H54 (cell line): Measurements from ENCODE around the gene UPK3A.
"Not testable (repeated sequence)": the region's sequence is repeated elsewhere in the genome, so short reads cannot be mapped to it uniquely, and the experiment has no call there.

Source experiments
- DNase-seq: peaks from one replicate; pipeline ENCODE4 v3.0.0; 2011; ENCODE audit warnings: low spot score, mixed read lengths; ENCODE audit not compliant: insufficient read length
- FAIRE-seq: peaks from 3 replicates; lab custom pipeline; 2011; peaks lifted over from hg19 to GRCh38; lab: Jason Lieb, UNC
- POLR2A ChIP-seq: IDR thresholded peaks from 2 replicates; pipeline ENCODE4 v1.6.1; 2011; ENCODE audit warnings: low read depth, mild to moderate bottlenecking, low read length

UPK3A gene

GRCh38 chr22:45281010-45281409 lies 3.7 kb upstream of the UPK3A start:
- TF ChIP-seq POLR2A, result no peak
- FAIRE-seq, result no peak
- no peak for DNase-seq

DNA sequence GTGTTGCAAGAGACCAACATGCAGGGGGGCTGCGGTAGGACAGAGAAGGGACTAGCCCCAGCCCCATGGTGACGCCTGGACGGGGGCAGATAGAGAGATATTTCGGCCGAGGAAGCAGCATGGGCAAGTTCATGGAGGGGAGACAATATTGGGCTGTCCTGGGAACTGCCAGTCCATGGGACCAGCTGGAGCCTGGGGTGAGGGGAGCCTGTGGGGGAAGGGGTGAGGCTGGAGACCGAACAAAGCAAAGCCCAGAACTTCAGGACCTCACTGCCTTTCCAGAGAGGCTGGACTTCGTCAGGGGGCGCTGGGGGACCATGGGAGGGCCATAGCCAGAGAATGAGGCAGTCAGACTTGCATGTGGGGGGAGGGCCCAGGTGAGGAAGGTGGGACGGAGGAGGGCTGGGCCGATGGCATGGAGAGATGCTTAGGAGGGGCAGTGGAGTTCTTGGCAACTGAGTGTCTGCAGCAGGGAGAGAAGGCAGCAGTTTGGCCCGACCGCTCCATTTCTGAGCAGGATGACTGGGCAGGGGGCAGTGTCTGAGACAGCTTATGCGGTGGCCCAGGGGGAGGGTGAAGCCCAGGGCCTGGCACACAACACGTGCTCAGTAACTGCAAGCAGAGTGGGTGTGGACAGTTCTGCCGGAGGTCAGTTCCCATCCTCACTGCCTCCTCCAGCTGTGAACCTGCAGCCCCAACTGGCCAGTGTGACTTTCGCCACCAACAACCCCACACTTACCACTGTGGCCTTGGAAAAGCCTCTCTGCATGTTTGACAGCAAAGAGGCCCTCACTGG lies 712 bp downstream of the UPK3A start:
- no peak for DNase-seq
- no peak for FAIRE-seq
- no peak for TF ChIP-seq POLR2A

GRCh38 chr22:45286854-45287551 lies 2.3 kb downstream of the UPK3A start:
- no peak for FAIRE-seq
- no peak for TF ChIP-seq POLR2A
- DNase-seq, result no peak

- FAIRE-seq (no peak), DNase-seq (no peak)
- no peak for TF ChIP-seq POLR2A
These were observed 5.7 kb downstream of the UPK3A start for GRCh38 chr22:45290410-45290936.

DNA sequence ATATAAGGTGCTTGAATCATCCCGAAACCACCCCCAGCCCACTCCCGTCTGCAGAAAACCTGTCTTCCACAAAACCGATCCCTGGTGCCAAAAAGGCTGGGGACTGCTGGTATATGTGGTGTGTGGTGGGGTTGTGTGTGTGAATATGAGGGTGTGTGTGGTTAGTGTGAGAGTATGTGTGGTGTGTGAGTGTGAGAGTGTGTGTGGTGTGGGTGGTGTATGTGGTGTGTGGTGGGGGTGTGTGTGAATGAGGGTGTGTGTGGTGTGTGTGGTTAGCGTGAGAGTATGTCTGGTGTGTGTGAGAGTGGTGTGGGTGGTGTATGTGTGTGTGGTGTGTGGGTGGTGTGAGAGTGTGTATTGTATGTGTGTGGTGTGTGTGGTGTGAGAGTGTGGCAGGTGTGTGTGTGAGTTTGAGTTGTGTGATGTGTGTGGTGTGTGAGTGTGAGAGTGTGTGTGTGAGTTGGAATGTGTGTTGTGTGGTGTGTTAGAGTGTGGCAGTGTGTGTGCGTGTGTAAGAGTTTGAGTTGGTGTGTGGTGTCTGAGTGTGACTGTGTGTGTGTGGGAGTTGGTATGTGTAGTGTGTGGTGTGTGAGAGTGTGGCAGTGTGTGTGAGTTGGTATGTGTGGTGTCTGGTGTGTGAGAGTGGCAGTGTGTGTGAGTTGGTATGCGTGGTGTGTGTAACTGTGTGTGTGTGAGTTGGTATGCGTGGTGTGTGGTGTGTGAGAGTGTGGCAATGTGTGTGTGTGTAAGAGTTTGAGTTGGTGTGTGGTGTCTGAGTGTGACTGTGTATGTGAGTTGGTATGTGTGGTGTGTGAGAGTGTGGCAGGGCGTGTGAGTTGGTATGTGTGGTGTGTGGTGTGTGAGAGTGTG lies 6.5 kb downstream of the UPK3A start:
- TF ChIP-seq POLR2A, result no peak
- FAIRE-seq, result no peak
- DNase-seq, result no peak

GRCh38 chr22:45291931-45292290 lies 7.2 kb downstream of the UPK3A start:
- DNase-seq, result no peak
- no peak for FAIRE-seq
- no peak for TF ChIP-seq POLR2A

DNA sequence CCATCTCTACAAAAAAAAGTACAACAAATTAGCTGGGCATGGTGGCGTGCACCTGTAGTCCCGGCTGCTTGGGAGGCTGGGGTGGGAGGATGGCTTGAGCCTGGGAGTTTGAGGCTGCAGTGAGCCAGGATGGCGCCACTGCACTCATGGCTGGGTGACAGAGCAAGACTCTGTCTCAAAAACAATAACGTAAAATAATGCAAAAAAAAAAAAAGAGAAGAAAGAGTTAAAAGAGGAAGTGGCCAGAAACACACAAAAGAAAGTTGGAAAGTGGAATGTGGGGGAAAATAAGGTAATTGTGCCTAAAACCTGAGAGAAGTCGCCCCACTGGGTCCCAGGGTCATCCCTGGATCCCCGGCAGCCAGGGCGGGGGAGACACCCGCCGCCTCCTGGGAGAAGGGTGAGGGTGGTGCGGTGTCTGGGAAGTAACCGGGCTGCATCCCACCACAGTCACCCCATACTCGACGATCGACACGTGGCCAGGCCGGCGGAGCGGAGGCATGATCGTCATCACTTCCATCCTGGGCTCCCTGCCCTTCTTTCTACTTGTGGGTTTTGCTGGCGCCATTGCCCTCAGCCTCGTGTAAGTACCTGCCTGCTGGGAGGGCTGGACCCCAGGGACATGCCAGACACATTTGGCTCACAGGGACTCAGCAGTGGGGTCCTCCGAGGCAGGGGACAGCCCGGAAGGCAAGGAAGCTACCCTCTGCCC lies 8.1 kb downstream of the UPK3A start:
- DNase-seq (no peak), FAIRE-seq (no peak)
- no peak for TF ChIP-seq POLR2A

GRCh38 chr22:45294030-45294429 lies 9.3 kb downstream of the UPK3A start:
- no peak for FAIRE-seq
- DNase-seq, result no peak
- no peak for TF ChIP-seq POLR2A

- not testable (repeated sequence) for FAIRE-seq, DNase-seq
These were observed 10.3 kb downstream of the UPK3A start for GRCh38 chr22:45295004-45295403.

DNA sequence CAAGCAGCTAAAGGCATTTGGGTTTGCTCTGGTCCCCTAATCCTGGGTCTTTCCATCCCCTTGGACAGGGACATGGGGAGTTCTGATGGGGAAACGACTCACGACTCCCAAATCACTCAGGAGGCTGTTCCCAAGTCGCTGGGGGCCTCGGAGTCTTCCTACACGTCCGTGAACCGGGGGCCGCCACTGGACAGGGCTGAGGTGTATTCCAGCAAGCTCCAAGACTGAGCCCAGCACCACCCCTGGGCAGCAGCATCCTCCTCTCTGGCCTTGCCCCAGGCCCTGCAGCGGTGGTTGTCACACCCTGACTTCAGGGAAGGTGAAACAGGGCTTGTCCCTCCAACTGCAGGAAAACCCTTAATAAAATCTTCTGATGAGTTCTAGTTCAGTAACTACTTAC lies 10.7 kb downstream of the UPK3A start:
- no peak for TF ChIP-seq POLR2A
- no peak for DNase-seq
- FAIRE-seq, result no peak

- TF ChIP-seq POLR2A, result no peak
- DNase-seq (no peak), FAIRE-seq (no peak)
These were observed 12.0 kb downstream of the UPK3A start for GRCh38 chr22:45296628-45297297.

- no peak for TF ChIP-seq POLR2A
- DNase-seq (no peak), FAIRE-seq (no peak)
These were observed 14.3 kb downstream of the UPK3A start for GRCh38 chr22:45298934-45299505.

DNA sequence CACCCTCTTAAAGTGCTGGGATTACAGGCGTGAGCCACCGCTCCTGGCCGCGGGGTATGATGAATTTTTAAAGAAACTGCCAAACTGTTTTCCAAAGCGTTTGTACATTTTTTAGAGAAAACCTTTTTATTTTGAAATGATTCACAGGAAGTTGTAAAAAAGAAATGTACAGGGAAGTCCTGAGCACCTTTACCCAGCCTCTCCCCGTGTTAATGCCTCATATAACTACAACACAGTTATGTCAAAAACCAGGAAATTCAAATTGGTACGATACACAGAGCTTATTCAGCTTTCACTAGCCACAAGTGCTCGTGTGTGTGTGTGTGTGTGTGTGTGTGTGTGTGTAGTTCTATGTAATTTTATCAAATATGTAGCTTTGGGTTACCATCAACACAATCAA lies 18.0 kb downstream of the UPK3A start:
- no peak for TF ChIP-seq POLR2A
- FAIRE-seq (no peak), DNase-seq (no peak)
